LNCaP clone FGC (cell line): ENCODE results near the gene CXorf65.

Experiments
- DNase-seq: peaks from one replicate; pipeline ENCODE4 v3.0.0-alpha.2; 2011; ENCODE audit warnings: low read depth
- H3K4me3 ChIP-seq: 2 replicates; pipeline ENCODE4 v1.5.1; 2011; ENCODE audit warnings: mild to moderate bottlenecking, low read depth, low read length, control low read depth
- TF ChIP-seq, protein P1 (sequence below): IDR thresholded peaks from 2 replicates; pipeline ENCODE4 v1.5.1; 2012; ENCODE audit warnings: mild to moderate bottlenecking; ENCODE audit not compliant: control insufficient read depth, insufficient read depth; ENCODE audit errors: extremely low read depth

The CXorf65 gene

DNA sequence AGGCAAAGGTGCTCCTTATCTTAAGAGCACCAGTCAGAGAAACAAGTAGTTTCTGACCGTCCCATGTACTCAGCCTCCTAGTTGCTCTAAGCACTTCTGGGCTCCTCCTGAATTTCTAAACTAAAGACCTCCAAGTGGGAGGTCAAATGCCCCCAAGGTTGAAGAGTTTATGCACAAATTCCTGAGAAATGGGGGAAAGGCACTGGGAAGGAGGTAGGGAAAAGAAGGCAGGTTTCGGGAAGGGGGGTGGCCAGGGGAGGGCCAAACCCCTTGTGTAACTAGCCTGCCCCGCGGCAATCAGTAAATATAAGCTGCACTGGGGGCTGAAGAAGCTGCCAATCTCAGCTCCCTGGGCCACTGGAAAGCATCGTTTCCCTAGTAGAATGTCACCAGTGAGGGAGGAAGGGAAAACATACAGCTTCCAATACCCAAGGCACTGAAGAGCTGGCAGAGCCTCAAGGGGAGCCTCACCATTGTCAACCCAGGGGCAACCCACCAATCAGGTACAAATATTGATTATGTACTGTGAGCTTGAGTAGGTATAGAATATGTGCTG lies 7.5 kb downstream of the CXorf65 start:
- no peak overlapping the region for H3K4me3 ChIP-seq
- no peak for DNase-seq
- TF ChIP-seq, protein P1, sequence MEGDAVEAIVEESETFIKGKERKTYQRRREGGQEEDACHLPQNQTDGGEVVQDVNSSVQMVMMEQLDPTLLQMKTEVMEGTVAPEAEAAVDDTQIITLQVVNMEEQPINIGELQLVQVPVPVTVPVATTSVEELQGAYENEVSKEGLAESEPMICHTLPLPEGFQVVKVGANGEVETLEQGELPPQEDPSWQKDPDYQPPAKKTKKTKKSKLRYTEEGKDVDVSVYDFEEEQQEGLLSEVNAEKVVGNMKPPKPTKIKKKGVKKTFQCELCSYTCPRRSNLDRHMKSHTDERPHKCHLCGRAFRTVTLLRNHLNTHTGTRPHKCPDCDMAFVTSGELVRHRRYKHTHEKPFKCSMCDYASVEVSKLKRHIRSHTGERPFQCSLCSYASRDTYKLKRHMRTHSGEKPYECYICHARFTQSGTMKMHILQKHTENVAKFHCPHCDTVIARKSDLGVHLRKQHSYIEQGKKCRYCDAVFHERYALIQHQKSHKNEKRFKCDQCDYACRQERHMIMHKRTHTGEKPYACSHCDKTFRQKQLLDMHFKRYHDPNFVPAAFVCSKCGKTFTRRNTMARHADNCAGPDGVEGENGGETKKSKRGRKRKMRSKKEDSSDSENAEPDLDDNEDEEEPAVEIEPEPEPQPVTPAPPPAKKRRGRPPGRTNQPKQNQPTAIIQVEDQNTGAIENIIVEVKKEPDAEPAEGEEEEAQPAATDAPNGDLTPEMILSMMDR = no peak

DNA sequence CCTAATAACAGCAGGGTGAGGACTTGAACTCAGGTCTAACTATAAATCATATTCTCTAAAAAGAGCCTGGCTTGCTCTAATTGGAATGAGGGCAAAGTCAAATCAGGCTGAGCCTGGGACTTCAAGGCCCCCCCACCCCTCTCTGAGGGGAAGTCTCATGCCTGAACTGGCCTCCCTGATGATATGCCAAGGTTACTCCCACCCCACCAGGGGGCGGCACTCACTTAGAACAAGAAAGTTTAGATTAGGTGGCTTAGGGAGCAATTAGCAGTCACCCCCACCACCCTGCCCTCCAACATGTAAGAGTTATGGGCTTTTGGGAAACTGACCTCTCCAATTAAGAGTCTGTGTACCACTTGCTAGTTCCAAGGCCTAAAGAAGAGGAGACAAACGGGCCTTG lies 8.2 kb downstream of the CXorf65 start:
- TF ChIP-seq, protein P1 = peak; percentile 28
- no peak overlapping the region for H3K4me3 ChIP-seq
- DNase-seq = no peak

DNA sequence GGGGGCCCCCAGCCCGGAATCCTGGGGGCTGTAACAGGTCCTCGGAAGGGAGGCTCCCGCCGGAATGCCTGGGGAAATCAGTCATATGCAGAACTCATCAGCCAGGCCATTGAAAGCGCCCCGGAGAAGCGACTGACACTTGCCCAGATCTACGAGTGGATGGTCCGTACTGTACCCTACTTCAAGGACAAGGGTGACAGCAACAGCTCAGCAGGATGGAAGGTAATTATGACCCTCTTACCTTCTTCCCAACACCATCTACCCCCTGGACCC lies 9.8 kb downstream of the CXorf65 start:
- no peak for DNase-seq
- TF ChIP-seq, protein P1 = no peak
- peak overlapping the region; percentile 60 for H3K4me3 ChIP-seq

DNA sequence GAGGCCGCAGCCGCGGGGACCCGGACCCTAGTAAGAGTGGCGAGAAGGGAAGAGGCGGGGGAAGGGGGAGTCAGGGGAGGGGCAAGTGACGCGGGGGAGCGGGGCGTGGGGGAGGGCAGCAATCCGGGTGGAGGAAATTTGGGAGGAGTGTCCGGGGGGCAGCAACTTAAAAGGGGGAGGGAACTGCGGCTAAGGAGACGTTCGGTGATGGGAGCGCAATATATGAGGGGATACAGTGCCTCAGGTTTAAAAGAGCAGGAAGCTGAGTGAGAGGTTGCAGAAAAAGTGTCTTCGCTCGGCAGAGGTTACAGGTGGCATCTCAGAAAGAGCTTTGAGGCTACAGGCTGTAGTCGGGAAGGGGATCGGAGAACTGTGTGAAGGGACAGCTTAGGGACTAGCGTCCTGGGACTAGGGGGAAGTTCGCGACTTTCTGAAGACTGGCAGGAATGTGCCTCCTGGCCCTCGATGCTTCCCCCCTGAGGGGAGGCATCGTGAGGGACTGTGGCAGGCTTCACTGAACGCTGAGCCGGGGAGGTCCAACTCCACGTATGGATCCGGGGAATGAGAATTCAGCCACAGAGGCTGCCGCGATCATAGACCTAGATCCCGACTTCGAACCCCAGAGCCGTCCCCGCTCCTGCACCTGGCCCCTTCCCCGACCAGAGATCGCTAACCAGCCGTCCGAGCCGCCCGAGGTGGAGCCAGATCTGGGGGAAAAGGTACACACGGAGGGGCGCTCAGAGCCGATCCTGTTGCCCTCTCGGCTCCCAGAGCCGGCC lies 10.4 kb downstream of the CXorf65 start:
- DNase-seq = no peak
- H3K4me3 ChIP-seq = peak overlapping the region; percentile 60
- TF ChIP-seq, protein P1 = no peak

DNA sequence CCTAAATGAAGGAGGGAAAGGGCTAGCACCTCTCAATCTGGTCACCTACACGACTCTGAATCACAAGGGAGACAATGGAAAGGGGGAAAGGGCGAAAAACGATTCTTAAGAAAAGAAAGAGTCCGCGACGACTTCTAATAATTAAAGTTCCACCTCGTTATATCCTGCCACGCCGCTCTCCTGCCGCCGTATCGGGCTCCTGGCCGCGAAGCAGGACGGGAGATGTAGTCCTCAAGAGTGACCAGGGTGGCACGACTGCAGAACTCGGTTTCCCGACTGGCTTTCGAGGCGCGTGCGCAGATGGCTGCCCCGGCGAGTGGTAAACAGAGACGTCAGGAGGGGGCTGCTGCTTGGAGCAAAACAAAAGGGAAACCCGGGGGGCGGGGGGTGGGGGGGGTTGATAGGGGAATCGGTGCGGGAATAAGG lies 11.0 kb downstream of the CXorf65 start, which contains the start of gene FOXO4:
Gene FOXO4 (plus strand): TSS at position 297 of the 426 bp plus-strand sequence. CDS start 678 bp downstream, outside the sequence.
- peak within 1 kb of the TSS; percentile 60 for H3K4me3 ChIP-seq
- peak; percentile 56 for DNase-seq
- TF ChIP-seq, protein P1 = no peak

DNA sequence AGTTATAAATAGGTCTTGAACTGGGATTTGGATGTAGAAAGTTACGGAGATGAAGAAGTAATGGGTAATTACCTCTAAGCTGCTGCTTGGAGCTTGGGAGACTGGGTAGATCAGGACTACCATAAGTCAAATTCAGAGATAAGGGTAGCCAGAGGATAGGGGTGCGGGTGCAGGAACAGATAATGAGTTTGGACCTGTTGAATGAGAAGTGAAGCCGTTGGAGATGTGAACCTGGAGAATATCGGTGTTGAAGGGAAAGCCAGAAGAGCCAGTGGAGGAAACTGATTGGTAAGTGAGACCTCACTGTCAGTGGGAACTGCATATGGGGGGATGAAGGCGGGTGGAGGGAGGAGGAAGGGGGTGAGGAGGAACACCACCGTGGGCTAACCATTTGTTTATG lies 11.5 kb downstream of the CXorf65 start:
- DNase-seq = no peak
- H3K4me3 ChIP-seq = peak overlapping the region; percentile 60
- TF ChIP-seq, protein P1 = no peak
